Astrocyte (in vitro differentiated cells and primary cell): Measurements from ENCODE around the gene TGFBI. TPM values are rescaled to one million over a fixed set of nuclear protein-coding genes. Genes with fewer than 3 reads are reported as not detected.
A peak's percentile ranks its signal among the peaks of the same experiment; 100 is the strongest.

Experiments
- DNase-seq: peaks from one replicate; pipeline ENCODE4 v3.0.0-alpha.2; 2010; ENCODE audit warnings: low read depth
- FAIRE-seq: peaks from 2 replicates; lab custom pipeline; 2011; peaks lifted over from hg19 to GRCh38; lab: Jason Lieb, UNC
- H2AFZ ChIP-seq: 2 replicates; pipeline ENCODE4 v1.6.0; 2012; ENCODE audit warnings: low read depth, low read length, inconsistent platforms
- H3K27ac ChIP-seq: 2 replicates; pipeline ENCODE4 v1.5.1; 2011; ENCODE audit warnings: low read depth, low read length, inconsistent platforms
- H3K27me3 ChIP-seq: 2 replicates; pipeline ENCODE4 v1.6.0; 2011; ENCODE audit warnings: low read length, inconsistent platforms; ENCODE audit not compliant: insufficient read depth
- H3K36me3 ChIP-seq: 2 replicates; pipeline ENCODE4 v1.5.1; 2011; ENCODE audit warnings: low read length, inconsistent platforms; ENCODE audit not compliant: insufficient read depth
- H3K4me1 ChIP-seq: 2 replicates; pipeline ENCODE4 v1.5.1; 2011; ENCODE audit warnings: low read length, inconsistent platforms; ENCODE audit not compliant: insufficient read depth
- H3K4me2 ChIP-seq: 2 replicates; pipeline ENCODE4 v1.6.0; 2012; ENCODE audit warnings: low read length, inconsistent platforms
- H3K4me3 ChIP-seq: 2 replicates; pipeline ENCODE4 v1.5.1; 2011; ENCODE audit warnings: low read depth, mild to moderate bottlenecking, low read length, inconsistent platforms; ENCODE audit not compliant: insufficient read depth
- H3K79me2 ChIP-seq: 2 replicates; pipeline ENCODE4 v1.6.0; 2012; ENCODE audit warnings: mild to moderate bottlenecking, low read length, inconsistent platforms; ENCODE audit not compliant: insufficient read depth
- H3K9ac ChIP-seq: 2 replicates; pipeline ENCODE4 v1.6.0; 2012; ENCODE audit warnings: mild to moderate bottlenecking, low read length, inconsistent platforms
- H3K9me3 ChIP-seq: 2 replicates; pipeline ENCODE4 v1.5.1; 2012; ENCODE audit warnings: low read depth, mild to moderate bottlenecking, low read length, inconsistent platforms; ENCODE audit not compliant: insufficient read depth
- H4K20me1 ChIP-seq: 2 replicates; pipeline ENCODE4 v1.6.0; 2012; ENCODE audit warnings: low read length, inconsistent platforms; ENCODE audit not compliant: insufficient read depth
- H3K27ac Mint-ChIP-seq: one replicate; pipeline ENCODE4 v1.8.0; 2021; ENCODE audit warnings: mild to moderate bottlenecking, mixed read lengths; ENCODE audit not compliant: unreplicated experiment
- H3K27me3 Mint-ChIP-seq: one replicate; pipeline ENCODE4 v1.8.0; 2021; ENCODE audit warnings: low read depth, mixed read lengths; ENCODE audit not compliant: unreplicated experiment
- H3K36me3 Mint-ChIP-seq: one replicate; pipeline ENCODE4 v1.8.0; 2021; ENCODE audit warnings: low read depth, mixed read lengths; ENCODE audit not compliant: unreplicated experiment
- H3K4me1 Mint-ChIP-seq: one replicate; pipeline ENCODE4 v1.8.0; 2021; ENCODE audit warnings: low read depth, mixed read lengths; ENCODE audit not compliant: unreplicated experiment
- H3K4me3 Mint-ChIP-seq: one replicate; pipeline ENCODE4 v1.8.0; 2021; ENCODE audit warnings: mild to moderate bottlenecking, moderate library complexity, mixed read lengths; ENCODE audit not compliant: unreplicated experiment
- H3K9me3 Mint-ChIP-seq: one replicate; pipeline ENCODE4 v1.8.0; 2021; ENCODE audit warnings: mild to moderate bottlenecking, mixed read lengths; ENCODE audit not compliant: unreplicated experiment
- CTCF ChIP-seq: IDR thresholded peaks from 2 replicates; pipeline ENCODE4 v1.5.1; 2011; ENCODE audit warnings: low read depth, mild to moderate bottlenecking, inconsistent platforms, low read length, moderate library complexity; ENCODE audit not compliant: insufficient read depth
- EZH2 ChIP-seq: IDR thresholded peaks from 2 replicates; pipeline ENCODE4 v1.6.1; 2012; ENCODE audit warnings: mild to moderate bottlenecking, low read length, inconsistent platforms; ENCODE audit not compliant: insufficient read depth
- total RNA-seq: library from RNA; stranded (reverse); gene quantifications from 2 replicates; pipeline ENCODE4 v1.2.1, GENCODE V29; 2021

TGFBI gene
- total RNA-seq, 1 donor from 2014 or later = 1,145 TPM

GRCh38 chr5:136054142-136055019 is 25.6 kb downstream of the TGFBI start:
- Mint-ChIP-seq H3K36me3 (peaks cover 43% of the 10 kb centered on the region), H3K27ac (peak overlapping the region; percentile 67), H3K27me3 (no peaks in the 10 kb centered on the region), H3K4me3 (peak overlapping the region; percentile 54), H3K9me3 (peaks cover 2% of the 10 kb centered on the region), H3K4me1 (peaks cover 72% of the 10 kb centered on the region)
- Histone ChIP-seq H3K27ac (peak overlapping the region; percentile 95), H3K27me3 (no peaks in the 10 kb centered on the region), H3K36me3 (peaks cover 51% of the 10 kb centered on the region), H3K9me3 (no peaks in the 10 kb centered on the region), H2AFZ (no peak overlapping the region), H3K4me2 (peak overlapping the region; percentile 51), H3K9ac (peak overlapping the region; percentile 86), H3K79me2 (no peaks in the 10 kb centered on the region), H3K4me3 (peak overlapping the region; percentile 1), H3K4me1 (peaks cover 78% of the 10 kb centered on the region), H4K20me1 (no peaks in the 10 kb centered on the region)
- no peak for DNase-seq
- TF ChIP-seq EZH2 (no peak), CTCF (no peak)
- FAIRE-seq = no peak

- Histone ChIP-seq H2AFZ (no peak overlapping the region), H3K9me3 (no peaks in the 10 kb centered on the region), H3K27me3 (no peaks in the 10 kb centered on the region), H3K4me1 (peaks cover 79% of the 10 kb centered on the region), H3K27ac (peak overlapping the region; percentile 95), H3K36me3 (peaks cover 52% of the 10 kb centered on the region), H3K9ac (peak overlapping the region; percentile 86), H3K79me2 (no peaks in the 10 kb centered on the region), H3K4me3 (no peak overlapping the region), H4K20me1 (no peaks in the 10 kb centered on the region), H3K4me2 (peak overlapping the region; percentile 62)
- FAIRE-seq (no peak), DNase-seq (no peak)
- peaks cover 44% of the 10 kb centered on the region for H3K36me3 Mint-ChIP-seq
- no peaks in the 10 kb centered on the region for H3K27me3 Mint-ChIP-seq
- peaks cover 2% of the 10 kb centered on the region for H3K9me3 Mint-ChIP-seq
- TF ChIP-seq CTCF = no peak
- H3K4me3 Mint-ChIP-seq = no peak overlapping the region
- H3K4me1 Mint-ChIP-seq = peaks cover 75% of the 10 kb centered on the region
- peak overlapping the region; percentile 47 for H3K27ac Mint-ChIP-seq
Measured at GRCh38 chr5:136055612-136056309, 27.0 kb downstream of the TGFBI start.
